GM21717 (cell line): Measurements from ENCODE around the gene PTCD2.
"Not testable (repeated sequence)": the region's sequence is repeated elsewhere in the genome, so short reads cannot be mapped to it uniquely, and the experiment has no call there.

Source experiments
- ATAC-seq: cut with Tn5 transposase; IDR thresholded peaks from one replicate; pipeline ENCODE4 v1.9.1; 2021; ENCODE audit warnings: mild to moderate bottlenecking, moderate library complexity; ENCODE audit not compliant: unreplicated experiment

PTCD2 gene

GRCh38 chr5:72296256-72296655 lies 23.9 kb upstream of the PTCD2 start:
- no peak for ATAC-seq

- not testable (repeated sequence) for ATAC-seq
Measured at GRCh38 chr5:72298136-72298535, 22.0 kb upstream of the PTCD2 start.

GRCh38 chr5:72298711-72299110 lies 21.5 kb upstream of the PTCD2 start:
- ATAC-seq: no peak

- no peak for ATAC-seq
Measured at GRCh38 chr5:72300590-72301339, 19.4 kb upstream of the PTCD2 start.

GRCh38 chr5:72301557-72301956 lies 18.6 kb upstream of the PTCD2 start:
- ATAC-seq: peak; percentile 57

GRCh38 chr5:72302171-72302570 lies 18.0 kb upstream of the PTCD2 start:
- ATAC-seq: no peak

- ATAC-seq: no peak
Measured at GRCh38 chr5:72305194-72306142, 14.7 kb upstream of the PTCD2 start.

GRCh38 chr5:72307573-72307967 lies 12.6 kb upstream of the PTCD2 start:
- no peak for ATAC-seq

- peak; percentile 92 for ATAC-seq
Measured at GRCh38 chr5:72307968-72308852, 12.0 kb upstream of the PTCD2 start.

- ATAC-seq: no peak
Measured at GRCh38 chr5:72308853-72309191, 11.4 kb upstream of the PTCD2 start.

GRCh38 chr5:72313141-72313540 lies 7.0 kb upstream of the PTCD2 start:
- no peak for ATAC-seq

GRCh38 chr5:72314571-72315172 lies 5.5 kb upstream of the PTCD2 start:
- ATAC-seq: no peak

- peak; percentile 8 for ATAC-seq
Measured at GRCh38 chr5:72319435-72319975, 668 bp upstream of the PTCD2 start.

GRCh38 chr5:72324189-72324825 lies 4.1 kb downstream of the PTCD2 start:
- no peak for ATAC-seq

GRCh38 chr5:72325566-72326305 lies 5.6 kb downstream of the PTCD2 start:
- no peak for ATAC-seq

- no peak for ATAC-seq
Measured at GRCh38 chr5:72326306-72326649, 6.1 kb downstream of the PTCD2 start.

GRCh38 chr5:72328172-72328571 lies 8.0 kb downstream of the PTCD2 start:
- no peak for ATAC-seq

- ATAC-seq: no peak
Measured at GRCh38 chr5:72330712-72331111, 10.5 kb downstream of the PTCD2 start.

GRCh38 chr5:72337159-72337558 lies 17.0 kb downstream of the PTCD2 start:
- ATAC-seq: no peak
